ENCODE data around the gene EEF2K. TPM values are rescaled to one million over a fixed set of nuclear protein-coding genes. Genes with fewer than 3 reads are reported as not detected.

The EEF2K gene
- total and polyA plus RNA-seq, 7 donors = 3.6 to 54.8 (median 37.2) TPM

- no peak for TF ChIP-seq POLR2AphosphoS5 (IDR thresholded peaks at IDR 0.05)
- TF ChIP-seq, protein P1, sequence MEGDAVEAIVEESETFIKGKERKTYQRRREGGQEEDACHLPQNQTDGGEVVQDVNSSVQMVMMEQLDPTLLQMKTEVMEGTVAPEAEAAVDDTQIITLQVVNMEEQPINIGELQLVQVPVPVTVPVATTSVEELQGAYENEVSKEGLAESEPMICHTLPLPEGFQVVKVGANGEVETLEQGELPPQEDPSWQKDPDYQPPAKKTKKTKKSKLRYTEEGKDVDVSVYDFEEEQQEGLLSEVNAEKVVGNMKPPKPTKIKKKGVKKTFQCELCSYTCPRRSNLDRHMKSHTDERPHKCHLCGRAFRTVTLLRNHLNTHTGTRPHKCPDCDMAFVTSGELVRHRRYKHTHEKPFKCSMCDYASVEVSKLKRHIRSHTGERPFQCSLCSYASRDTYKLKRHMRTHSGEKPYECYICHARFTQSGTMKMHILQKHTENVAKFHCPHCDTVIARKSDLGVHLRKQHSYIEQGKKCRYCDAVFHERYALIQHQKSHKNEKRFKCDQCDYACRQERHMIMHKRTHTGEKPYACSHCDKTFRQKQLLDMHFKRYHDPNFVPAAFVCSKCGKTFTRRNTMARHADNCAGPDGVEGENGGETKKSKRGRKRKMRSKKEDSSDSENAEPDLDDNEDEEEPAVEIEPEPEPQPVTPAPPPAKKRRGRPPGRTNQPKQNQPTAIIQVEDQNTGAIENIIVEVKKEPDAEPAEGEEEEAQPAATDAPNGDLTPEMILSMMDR (IDR thresholded peaks at IDR 0.05) = no peak
- TF ChIP-seq EP300 (IDR thresholded peaks at IDR 0.05) = no peak
- no peak for TF ChIP-seq POLR2A (IDR thresholded peaks at IDR 0.05)
- H3K27me3 ChIP-seq = no peaks in the 10 kb centered on the region
- H3K4me1 ChIP-seq = no peaks in the 10 kb centered on the region
- WGBS, 2 donors = 93 to 100% methylated on average over 1 of the region's 1 CpG
- peaks cover 10 to 100% (median 63%) of the 10 kb centered on the region in 4 donors for H3K36me3 ChIP-seq
- no peaks in the 10 kb centered on the region for H3K9me3 ChIP-seq
- DNase-seq = no peak
- no peak overlapping the region for H3K27ac ChIP-seq
- H3K4me3 ChIP-seq = no peak overlapping the region
- intact Hi-C loops (cut with DNase I) = no loop called here
Measured at GRCh38 chr16:22274916-22275315, 68.8 kb downstream of the EEF2K start.

DNA sequence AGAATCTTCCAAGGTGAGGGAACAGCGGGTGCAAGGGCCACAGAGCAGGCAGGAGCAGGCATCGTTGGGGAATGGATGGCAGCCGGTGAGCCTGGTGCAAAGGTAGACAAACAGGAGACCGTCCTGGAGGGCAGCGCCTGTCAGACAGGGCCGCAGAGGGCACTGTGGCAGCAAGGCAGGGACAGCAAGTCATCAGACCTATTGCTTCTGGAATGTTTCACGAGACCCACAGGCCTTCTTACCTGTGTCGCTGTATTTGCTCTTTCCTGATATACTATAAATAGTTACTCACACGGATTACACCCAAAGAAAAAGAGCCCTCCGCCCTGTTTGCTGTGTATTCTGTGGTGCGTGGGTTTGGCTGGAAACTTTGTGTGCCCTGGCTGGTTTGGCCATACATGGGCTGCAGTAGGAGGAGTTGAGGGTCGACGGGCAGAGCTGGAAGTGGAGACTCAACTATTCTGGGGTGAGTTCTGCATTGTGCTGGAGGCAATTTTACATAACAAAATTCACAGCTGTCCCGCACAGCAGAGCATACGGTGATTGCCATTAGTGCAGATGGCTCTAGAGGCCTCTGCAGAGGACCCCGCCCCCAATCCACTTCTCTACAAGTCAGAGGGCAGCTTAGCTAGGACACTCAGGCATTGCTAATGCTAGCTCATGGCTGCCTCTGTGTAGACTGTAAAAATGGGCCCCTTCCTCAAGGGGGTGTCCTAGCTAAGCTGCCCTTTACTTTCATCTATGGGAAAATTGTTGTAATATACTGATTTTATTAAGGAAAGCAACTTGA, 72.6 kb downstream of the EEF2K start:
- H3K4me3 ChIP-seq = no peak overlapping the region
- no peaks in the 10 kb centered on the region for H3K27me3 ChIP-seq
- H3K9me3 ChIP-seq = no peaks in the 10 kb centered on the region
- TF ChIP-seq EP300 (IDR thresholded peaks at IDR 0.05) = no peak
- TF ChIP-seq, protein P1 (IDR thresholded peaks at IDR 0.05) = no peak
- TF ChIP-seq POLR2AphosphoS5 (IDR thresholded peaks at IDR 0.05) = no peak
- no peak for TF ChIP-seq POLR2A (IDR thresholded peaks at IDR 0.05)
- WGBS, 2 donors = 81 to 82% methylated on average over 16 of the region's 16 CpGs
- H3K27ac ChIP-seq = no peak overlapping the region
- H3K4me1 ChIP-seq = peaks cover 0 to 6% (median 0%) of the 10 kb centered on the region in 4 donors
- intact Hi-C loops (cut with DNase I) = no loop called here
- DNase-seq = no peak
- H3K36me3 ChIP-seq = peaks cover 11 to 100% (median 68%) of the 10 kb centered on the region in 4 donors

GRCh38 chr16:22282254-22282892, 76.3 kb downstream of the EEF2K start:
- intact Hi-C loops (cut with DNase I) = no loop called here
- no peak for DNase-seq
- H3K4me3 ChIP-seq = no peak overlapping the region
- peaks cover 0 to 6% (median 0%) of the 10 kb centered on the region in 4 donors for H3K4me1 ChIP-seq
- 91 to 93% methylated on average over 5 of the region's 5 CpGs for WGBS, 2 donors
- H3K27ac ChIP-seq = no peak overlapping the region
- H3K36me3 ChIP-seq = peaks cover 11 to 94% (median 59%) of the 10 kb centered on the region in 4 donors
- no peaks in the 10 kb centered on the region for H3K27me3 ChIP-seq
- H3K9me3 ChIP-seq = no peaks in the 10 kb centered on the region
- TF ChIP-seq EP300 (IDR thresholded peaks at IDR 0.05) = no peak
- TF ChIP-seq POLR2AphosphoS5 (IDR thresholded peaks at IDR 0.05) = no peak
- TF ChIP-seq, protein P1 (IDR thresholded peaks at IDR 0.05) = no peak
- no peak for TF ChIP-seq POLR2A (IDR thresholded peaks at IDR 0.05)

GRCh38 chr16:22284637-22285036, 78.6 kb downstream of the EEF2K start:
- DNase-seq = no peak
- TF ChIP-seq POLR2A (IDR thresholded peaks at IDR 0.05) (no peak), EP300 (IDR thresholded peaks at IDR 0.05) (no peak), POLR2AphosphoS5 (IDR thresholded peaks at IDR 0.05) (no peak)
- TF ChIP-seq, protein P1 (IDR thresholded peaks at IDR 0.05) = no peak
- H3K36me3 ChIP-seq = peaks cover 11 to 71% (median 45%) of the 10 kb centered on the region in 4 donors
- no peak overlapping the region for H3K4me3 ChIP-seq
- 93 to 94% methylated on average over 9 of the region's 9 CpGs for WGBS, 2 donors
- no peaks in the 10 kb centered on the region for H3K27me3 ChIP-seq
- intact Hi-C loops (cut with DNase I) = no loop called here
- H3K4me1 ChIP-seq = peaks cover 0 to 6% (median 0%) of the 10 kb centered on the region in 4 donors
- H3K9me3 ChIP-seq = no peaks in the 10 kb centered on the region
- H3K27ac ChIP-seq = no peak overlapping the region

Measured in sigmoid colon (tissue), 7 donors.